Transverse colon (tissue), 4 donors: ENCODE results near the gene GET4.
"Not testable (repeated sequence)": the region's sequence is repeated elsewhere in the genome, so short reads cannot be mapped to it uniquely, and the experiment has no call there.

ENCODE experiments used
- CTCF ChIP-seq, 5 experiments: fragments of 200-600 bp in 3 of 5; fragments of 450-650 bp in 2 of 5; sonication (generic) in 3 of 5; IDR thresholded peaks; 1 replicate in 2 of 5; 2 replicates in 3 of 5; pipeline ENCODE4 v1.5.1; 2016 to 2017; ENCODE audit warnings: antibody characterized with exemption in 5 of 5, inconsistent platforms in 3 of 5, mild to moderate bottlenecking in 2 of 5, moderate library complexity in 1 of 5
- EP300 ChIP-seq: sonication (generic); formaldehyde crosslinking; IDR thresholded peaks from one replicate; pipeline ENCODE4 v1.6.1; 2017; ENCODE audit warnings: antibody characterized with exemption, low read depth
- POLR2A ChIP-seq: fragments of 450-650 bp; IDR thresholded peaks from one replicate; pipeline ENCODE4 v1.6.1; 2016; ENCODE audit warnings: antibody characterized with exemption, mild to moderate bottlenecking, moderate library complexity
- POLR2AphosphoS5 ChIP-seq, 3 donors: sonication (generic); formaldehyde crosslinking; IDR thresholded peaks; one replicate each; pipeline ENCODE4 v1.6.1; 2016; ENCODE audit warnings: antibody characterized with exemption in 3 of 3

GRCh38 chr7:924042-924441, 47.7 kb downstream of the GET4 start:
- TF ChIP-seq POLR2AphosphoS5 (IDR thresholded peaks at IDR 0.05); CTCF (IDR thresholded peaks at IDR 0.05); POLR2A; EP300: not testable (repeated sequence)
